Stomach (tissue), 9 donors: ENCODE data around the gene FAM171A1. TPM values are rescaled to one million over a fixed set of nuclear protein-coding genes. Genes with fewer than 3 reads are reported as not detected.

ENCODE experiments used
- DNase-seq, 2 donors: peaks; one replicate each; pipeline versions ENCODE4 v3.0.0 to v3.0.0-alpha.2; 2013 to 2019
- H3K27ac ChIP-seq, 5 donors: fragments of 200-600 bp in 4 of 5; sonication (generic) in 4 of 5; one replicate each; pipeline ENCODE4 v1.5.1; 2013 to 2019; ENCODE audit warnings: mild to moderate bottlenecking in 1 of 5, moderate library complexity in 1 of 5
- H3K27me3 ChIP-seq, 3 donors: fragments of 200-600 bp; sonication (generic); one replicate each; pipeline ENCODE4 v1.5.1; 2017 to 2019; ENCODE audit warnings: mixed run types in 1 of 3
- H3K36me3 ChIP-seq, 4 donors: fragments of 200-600 bp; sonication (generic); 1 replicate in 3 of 4; 2 replicates in 1 of 4; pipeline ENCODE4 v1.5.1; 2016 to 2019
- H3K4me1 ChIP-seq, 4 donors: fragments of 200-600 bp; sonication (generic); one replicate each; pipeline ENCODE4 v1.5.1; 2016 to 2019
- H3K4me3 ChIP-seq, 4 donors: fragments of 200-600 bp; sonication (generic) in 3 of 4; one replicate each; pipeline ENCODE4 v1.5.1; 2016 to 2019; ENCODE audit warnings: mild to moderate bottlenecking in 1 of 4
- H3K9me3 ChIP-seq, 4 donors: fragments of 200-600 bp; sonication (generic); one replicate each; pipeline ENCODE4 v1.5.1; 2016 to 2019
- EP300 ChIP-seq: sonication (generic); formaldehyde crosslinking; IDR thresholded peaks from one replicate; pipeline ENCODE4 v1.6.1; 2017; ENCODE audit warnings: antibody characterized with exemption
- POLR2A ChIP-seq, 4 donors: fragments of 450-650 bp; IDR thresholded peaks; one replicate each; pipeline ENCODE4 v1.6.1; 2016; ENCODE audit warnings: antibody characterized with exemption in 4 of 4, control low read depth in 2 of 4, mild to moderate bottlenecking in 1 of 4, moderate library complexity in 1 of 4
- POLR2AphosphoS5 ChIP-seq, 3 donors: sonication (generic); formaldehyde crosslinking; IDR thresholded peaks; one replicate each; pipeline ENCODE4 v1.6.1; 2016; ENCODE audit warnings: antibody characterized with exemption in 3 of 3
- WGBS, 5 donors: extraction: QIAGEN DNeasy Blood & Tissue Kit in 3 of 5; methylation state at CpG; one replicate each; pipeline versions ENCODE4 v1.1.5 to v1.1.7; 2013 to 2018; 5-methylcytosine and 5-hydroxymethylcytosine counted together
- intact Hi-C: fragments of 100-400 bp; cut with DNase I; formaldehyde crosslinking; loops from one replicate; pipeline ENCODE4 v1.15.1; 2023; ENCODE audit warnings: low total_unique reads
- polyA plus RNA-seq, 3 donors: library from polyadenylated mRNA; stranded (reverse); fragments of 200-250 nt; gene quantifications; one replicate each; pipeline ENCODE4 v1.2.3, GENCODE V29; 2013
- total RNA-seq, 5 donors: library from RNA; depleted of rRNA; stranded (reverse); fragments of >200 nt; gene quantifications; one replicate each; pipeline versions ENCODE4 v1.1.0 to v1.2.3, GENCODE V29; 2014 to 2016
- TF ChIP-seq, protein P1 (sequence below), 7 experiments: fragments of 450-650 bp in 4 of 7; fragments of 200-600 bp in 3 of 7; sonication (generic) in 3 of 7; IDR thresholded peaks; one replicate each; pipeline ENCODE4 v1.5.1; 2016 to 2019; ENCODE audit warnings: antibody characterized with exemption in 7 of 7, control low read depth in 2 of 7, mild to moderate bottlenecking in 1 of 7
- donor health status: healthy with polysubstance abuse.
- donor health status: Bipolar disorder and iron deficiency.
- donor health status: healthy.

The FAM171A1 gene
- total and polyA plus RNA-seq, 8 donors, result 1.8 to 98.7 (median 10.3) TPM

DNA sequence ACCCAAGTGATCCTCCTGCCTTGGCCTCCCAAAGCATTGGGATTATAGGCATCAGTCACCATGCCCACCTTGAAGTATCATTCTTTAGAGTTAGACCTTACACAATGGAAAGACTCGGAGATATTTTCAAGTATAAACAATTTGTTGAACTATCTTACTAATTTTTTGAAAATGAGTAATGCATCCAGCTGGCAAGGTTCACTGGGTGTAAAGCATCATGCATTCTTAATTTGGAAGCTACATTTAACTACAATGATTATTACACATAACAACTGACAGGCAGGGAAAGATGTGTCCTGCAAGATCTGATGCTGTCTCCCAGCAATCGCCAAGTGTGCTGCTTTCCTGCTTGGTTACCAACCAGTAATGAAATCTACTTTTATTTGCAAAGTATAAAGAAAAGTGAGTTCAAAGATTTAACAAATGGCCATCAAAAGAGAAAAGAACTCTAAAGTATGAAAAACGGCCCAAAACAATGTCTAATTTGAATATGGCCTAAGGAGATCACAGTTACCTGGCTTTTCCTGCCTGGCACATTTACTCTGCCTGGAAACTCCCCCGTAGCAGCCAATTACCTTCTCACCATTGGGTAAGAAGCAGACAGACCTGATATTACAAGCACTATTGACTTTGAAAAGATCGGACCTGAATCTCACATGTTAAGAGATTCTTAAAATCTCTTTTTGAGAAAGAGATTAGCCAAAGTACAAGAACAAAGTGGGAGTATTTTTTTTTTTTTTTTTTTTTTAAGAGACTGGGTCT is 143.3 kb downstream of the FAM171A1 start:
- no peaks in the 10 kb centered on the region for H3K4me1 ChIP-seq
- H3K27me3 ChIP-seq, result no peaks in the 10 kb centered on the region
- H3K4me3 ChIP-seq, result no peak overlapping the region
- DNase-seq, result no peak
- H3K9me3 ChIP-seq, result no peaks in the 10 kb centered on the region
- WGBS, 5 donors, result 78 to 92% (median 84%) methylated on average over 5 of the region's 5 CpGs
- peaks cover 0 to 9% (median 0%) of the 10 kb centered on the region in 4 donors for H3K36me3 ChIP-seq
- TF ChIP-seq POLR2AphosphoS5 (IDR thresholded peaks at IDR 0.05) (no peak), EP300 (no peak), POLR2A (IDR thresholded peaks at IDR 0.05) (no peak)
- TF ChIP-seq, protein P1, sequence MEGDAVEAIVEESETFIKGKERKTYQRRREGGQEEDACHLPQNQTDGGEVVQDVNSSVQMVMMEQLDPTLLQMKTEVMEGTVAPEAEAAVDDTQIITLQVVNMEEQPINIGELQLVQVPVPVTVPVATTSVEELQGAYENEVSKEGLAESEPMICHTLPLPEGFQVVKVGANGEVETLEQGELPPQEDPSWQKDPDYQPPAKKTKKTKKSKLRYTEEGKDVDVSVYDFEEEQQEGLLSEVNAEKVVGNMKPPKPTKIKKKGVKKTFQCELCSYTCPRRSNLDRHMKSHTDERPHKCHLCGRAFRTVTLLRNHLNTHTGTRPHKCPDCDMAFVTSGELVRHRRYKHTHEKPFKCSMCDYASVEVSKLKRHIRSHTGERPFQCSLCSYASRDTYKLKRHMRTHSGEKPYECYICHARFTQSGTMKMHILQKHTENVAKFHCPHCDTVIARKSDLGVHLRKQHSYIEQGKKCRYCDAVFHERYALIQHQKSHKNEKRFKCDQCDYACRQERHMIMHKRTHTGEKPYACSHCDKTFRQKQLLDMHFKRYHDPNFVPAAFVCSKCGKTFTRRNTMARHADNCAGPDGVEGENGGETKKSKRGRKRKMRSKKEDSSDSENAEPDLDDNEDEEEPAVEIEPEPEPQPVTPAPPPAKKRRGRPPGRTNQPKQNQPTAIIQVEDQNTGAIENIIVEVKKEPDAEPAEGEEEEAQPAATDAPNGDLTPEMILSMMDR (IDR thresholded peaks at IDR 0.05), result no peak
- H3K27ac ChIP-seq, result no peak overlapping the region
- intact Hi-C loops, result no loop called here

DNA sequence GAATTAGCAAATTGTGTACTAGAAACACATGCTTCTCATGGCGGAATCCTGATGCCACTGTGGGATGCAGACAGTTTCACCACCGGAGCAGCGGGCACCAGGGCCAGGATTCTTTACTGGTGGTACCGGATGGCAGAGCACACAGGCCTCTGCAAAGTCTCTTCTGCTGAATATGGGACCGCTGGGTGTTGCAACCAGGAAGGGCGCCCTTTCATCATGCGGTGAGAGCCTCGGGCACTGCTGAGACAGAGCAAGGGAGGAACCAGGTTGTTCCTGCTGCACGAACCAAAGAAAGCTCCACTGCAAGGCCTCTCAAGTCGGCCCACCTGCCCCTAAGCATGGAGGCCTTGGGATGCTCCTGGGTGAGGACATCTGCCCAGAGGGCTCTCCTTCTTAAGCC is 145.6 kb downstream of the FAM171A1 start:
- no peak for TF ChIP-seq POLR2AphosphoS5 (IDR thresholded peaks at IDR 0.05)
- no peak for TF ChIP-seq POLR2A (IDR thresholded peaks at IDR 0.05)
- no peak for TF ChIP-seq EP300
- TF ChIP-seq, protein P1 (IDR thresholded peaks at IDR 0.05), result no peak
- Histone ChIP-seq H3K27ac (no peak overlapping the region), H3K4me1 (no peaks in the 10 kb centered on the region), H3K27me3 (no peaks in the 10 kb centered on the region), H3K36me3 (peaks cover 0 to 14% (median 6%) of the 10 kb centered on the region in 4 donors), H3K9me3 (no peaks in the 10 kb centered on the region), H3K4me3 (no peak overlapping the region)
- DNase-seq, result no peak
- 90 to 98% (median 96%) methylated on average over 2 to 10 of the region's 10 CpGs for WGBS, 5 donors
- intact Hi-C loops, result no loop called here

DNA sequence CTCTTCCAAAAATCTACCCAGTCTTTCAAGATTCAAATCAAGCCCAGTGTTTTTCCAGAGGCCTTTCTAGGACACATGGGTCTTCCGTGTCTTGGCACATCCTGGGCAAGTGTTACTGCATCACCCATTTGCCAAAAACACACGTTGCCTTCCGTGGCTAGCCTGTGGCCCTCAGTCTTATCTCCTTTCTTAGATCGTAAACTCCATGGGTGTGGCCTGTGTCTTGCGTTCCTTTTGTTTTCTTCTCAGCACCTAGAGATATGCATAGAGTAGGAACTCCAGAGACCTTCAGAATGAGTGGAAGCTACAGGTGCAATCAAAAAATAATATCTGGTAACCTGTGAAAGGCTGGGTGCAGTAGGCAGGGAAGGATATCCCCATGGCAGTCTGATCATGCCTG is 146.1 kb downstream of the FAM171A1 start:
- Histone ChIP-seq H3K27ac (no peak overlapping the region), H3K27me3 (no peaks in the 10 kb centered on the region), H3K4me3 (no peak overlapping the region), H3K9me3 (no peaks in the 10 kb centered on the region), H3K4me1 (no peaks in the 10 kb centered on the region), H3K36me3 (peaks cover 0 to 20% (median 11%) of the 10 kb centered on the region in 4 donors)
- 63 to 77% (median 69%) methylated on average over 5 of the region's 5 CpGs for WGBS, 5 donors
- DNase-seq, result no peak
- TF ChIP-seq POLR2AphosphoS5 (IDR thresholded peaks at IDR 0.05) (no peak), POLR2A (IDR thresholded peaks at IDR 0.05) (no peak), EP300 (no peak)
- TF ChIP-seq, protein P1 (IDR thresholded peaks at IDR 0.05), result no peak
- intact Hi-C loops, result no loop called here

DNA sequence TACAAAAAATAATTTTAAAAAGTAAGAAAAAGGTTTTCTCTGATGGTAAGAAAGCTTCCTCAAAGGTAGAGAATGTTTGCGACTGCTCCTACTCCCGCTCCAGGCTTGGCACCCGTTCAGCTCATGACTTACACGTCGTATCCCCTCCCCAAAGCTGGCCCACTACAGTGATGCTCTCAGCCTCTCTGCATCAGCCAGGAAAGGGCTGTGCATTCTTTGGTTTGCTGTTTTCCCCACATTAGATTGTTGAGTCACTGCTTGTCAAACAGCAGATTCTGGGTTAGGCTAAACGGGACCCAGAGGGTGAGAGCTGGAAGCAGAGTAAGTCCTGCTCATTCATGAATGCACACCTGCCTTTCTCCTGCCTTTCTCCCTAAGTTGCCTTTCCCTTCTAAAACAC is 147.9 kb downstream of the FAM171A1 start:
- 74 to 92% (median 83%) methylated on average over 6 of the region's 6 CpGs for WGBS, 5 donors
- H3K27ac ChIP-seq, result no peak overlapping the region
- H3K4me1 ChIP-seq, result no peaks in the 10 kb centered on the region
- intact Hi-C loops, result no loop called here
- TF ChIP-seq EP300, result no peak
- TF ChIP-seq, protein P1 (IDR thresholded peaks at IDR 0.05), result no peak
- no peak for TF ChIP-seq POLR2A (IDR thresholded peaks at IDR 0.05)
- TF ChIP-seq POLR2AphosphoS5 (IDR thresholded peaks at IDR 0.05), result no peak
- H3K36me3 ChIP-seq, result peaks cover 0 to 32% (median 23%) of the 10 kb centered on the region in 4 donors
- no peak overlapping the region for H3K4me3 ChIP-seq
- no peaks in the 10 kb centered on the region for H3K27me3 ChIP-seq
- peak in 1 of 2 donors; percentile 35 for DNase-seq
- H3K9me3 ChIP-seq, result no peaks in the 10 kb centered on the region
